Psoas muscle (tissue), 8 donors: Measurements from ENCODE around the gene IFT20. TPM values are rescaled to one million over a fixed set of nuclear protein-coding genes. Genes with fewer than 3 reads are reported as not detected.
"Not testable (repeated sequence)": the region's sequence is repeated elsewhere in the genome, so short reads cannot be mapped to it uniquely, and the experiment has no call there.

ENCODE experiments used
- ATAC-seq, 4 donors: fragments of 200-7000 bp; cut with Tn5 transposase; one replicate each; pipeline ENCODE4 v1.9.1; 2020; ENCODE audit warnings: moderate library complexity in 3 of 4, mild to moderate bottlenecking in 2 of 4
- DNase-seq, 2 donors: peaks; one replicate each; pipeline ENCODE4 v3.0.0-alpha.2; 2020
- H3K27ac ChIP-seq: fragments of 200-600 bp; one replicate; pipeline ENCODE4 v1.8.0; 2022
- H3K27me3 ChIP-seq, 3 donors: fragments of 200-600 bp in 1 of 3; one replicate each; pipeline versions ENCODE4 v1.6.1 to v1.8.0; 2013 to 2022; ENCODE audit warnings: low read length in 2 of 3, mild to moderate bottlenecking in 2 of 3, moderate library complexity in 1 of 3; ENCODE audit not compliant: insufficient read depth in 3 of 3
- H3K36me3 ChIP-seq, 2 donors: fragments of 200-600 bp in 1 of 2; one replicate each; pipeline versions ENCODE4 v1.6.1 to v1.8.0; 2013 to 2022; ENCODE audit warnings: low read depth in 1 of 2, mild to moderate bottlenecking in 1 of 2, moderate library complexity in 1 of 2; ENCODE audit not compliant: insufficient read depth in 1 of 2
- H3K4me1 ChIP-seq: fragments of 200-600 bp; one replicate; pipeline ENCODE4 v1.8.0; 2022
- H3K4me3 ChIP-seq: fragments of 200-600 bp; one replicate; pipeline ENCODE4 v1.8.0; 2022; ENCODE audit warnings: mild to moderate bottlenecking
- H3K9me3 ChIP-seq: fragments of 200-600 bp; one replicate; pipeline ENCODE4 v1.8.0; 2022
- CTCF ChIP-seq: fragments of 200-600 bp; IDR thresholded peaks from one replicate; pipeline ENCODE4 v1.8.0; 2022; ENCODE audit warnings: antibody characterized with exemption
- WGBS, 3 donors: extraction: QIAGEN DNeasy Blood & Tissue Kit; methylation state at CpG; one replicate each; pipeline versions ENCODE4 v1.1.6 to v1.1.7; 2013; 5-methylcytosine and 5-hydroxymethylcytosine counted together
- intact Hi-C, 2 donors: fragments of 100-400 bp; cut with DNase I; formaldehyde crosslinking; loops; one replicate each; pipeline versions ENCODE4 v1.11.0 to v1.14.2; 2022
- polyA plus RNA-seq, 3 donors: library from polyadenylated mRNA; stranded (reverse); fragments of 200-250 nt; gene quantifications; one replicate each; pipeline ENCODE4 v1.2.3, GENCODE V29; 2013
- total RNA-seq, 4 donors: library from RNA; stranded (reverse); fragmentation: NEBNext Ultra II Directional in 2 of 4; extraction: Animal tissue kit (Norgen Biotek cat#: 25700) in 2 of 4; gene quantifications; one replicate each; pipeline versions ENCODE4 v1.2.1 to v1.2.4, GENCODE V29; 2021 to 2023
- donor health status: healthy with polysubstance abuse.
- donor health status: DM: no; HTN: no; CAD: no; lungs with moderate emphysema.
- donor health status: Bipolar disorder and iron deficiency.
- donor health status: healthy.
- donor health status: DM: yes; HTN: yes; CAD: no.
- donor health status: DM: no; HTN: no; CAD: no.
- donor health status: DM: no; HTN: no; CAD: no.
- donor health status: DM: yes; HTN: yes; CAD: no.

The IFT20 gene
- total and polyA plus RNA-seq, 7 donors: 4.4 to 32.1 (median 6.3) TPM

DNA sequence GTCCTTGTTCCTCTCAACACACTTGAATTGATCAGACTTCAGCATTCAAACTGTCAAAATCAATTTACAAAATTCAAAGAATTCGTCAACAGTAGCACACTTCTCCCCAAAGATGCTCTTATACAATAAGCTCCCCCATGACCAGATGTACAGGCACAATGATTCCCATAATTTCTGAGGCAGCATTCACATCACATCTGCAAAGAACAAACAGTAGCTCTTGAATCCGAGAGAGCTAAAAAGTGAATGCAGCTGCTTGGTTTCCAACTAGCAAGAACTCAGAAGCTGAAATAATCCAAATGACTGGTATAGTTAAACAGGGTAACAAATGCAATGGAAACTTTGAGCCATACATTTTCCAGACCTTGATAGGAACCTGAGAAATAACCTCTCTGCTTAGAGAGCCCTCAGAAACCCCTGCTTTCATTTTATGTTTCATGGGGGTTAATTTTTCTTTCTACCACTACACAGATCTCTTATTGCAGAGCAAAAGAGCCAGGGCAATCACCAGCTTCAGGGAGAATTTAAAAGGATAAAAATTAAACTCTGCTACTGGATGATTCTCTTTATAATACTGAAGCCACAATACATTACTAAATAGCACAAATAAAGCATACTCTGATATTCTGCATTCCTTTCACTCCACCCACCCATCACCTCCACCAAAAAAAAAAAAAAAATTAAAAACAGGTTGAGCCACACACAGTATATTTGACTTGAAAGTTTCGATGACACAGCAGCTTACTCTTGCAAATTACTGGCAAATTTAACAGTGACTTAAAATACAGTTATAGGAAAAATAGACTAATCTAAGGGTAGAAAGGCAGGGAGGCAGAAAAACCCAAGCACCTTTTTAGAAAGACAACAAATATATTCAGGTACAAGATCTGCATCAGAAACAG, 39.3 kb downstream of the IFT20 start:
- intact Hi-C loops: no loop called here
- Histone ChIP-seq H3K27me3 (no peaks in the 10 kb centered on the region), H3K36me3 (no peaks in the 10 kb centered on the region), H3K27ac (no peak overlapping the region), H3K9me3 (no peaks in the 10 kb centered on the region), H3K4me3 (no peak overlapping the region), H3K4me1 (no peaks in the 10 kb centered on the region)
- ATAC-seq (no peak), DNase-seq (no peak)
- no peak for TF ChIP-seq CTCF
- 57 to 63% (median 59%) methylated on average over 3 of the region's 3 CpGs for WGBS, 3 donors

GRCh38 chr17:28293994-28294393, 41.3 kb downstream of the IFT20 start:
- H3K27me3 ChIP-seq: no peaks in the 10 kb centered on the region
- H3K4me3 ChIP-seq: no peak overlapping the region
- H3K4me1 ChIP-seq: no peaks in the 10 kb centered on the region
- no peak overlapping the region for H3K27ac ChIP-seq
- WGBS, 3 donors: 80 to 94% (median 93%) methylated on average over 6 of the region's 6 CpGs
- H3K9me3 ChIP-seq: no peaks in the 10 kb centered on the region
- no peak for TF ChIP-seq CTCF
- intact Hi-C loops: no loop called here
- ATAC-seq (no peak), DNase-seq (no peak)
- H3K36me3 ChIP-seq: no peaks in the 10 kb centered on the region

DNA sequence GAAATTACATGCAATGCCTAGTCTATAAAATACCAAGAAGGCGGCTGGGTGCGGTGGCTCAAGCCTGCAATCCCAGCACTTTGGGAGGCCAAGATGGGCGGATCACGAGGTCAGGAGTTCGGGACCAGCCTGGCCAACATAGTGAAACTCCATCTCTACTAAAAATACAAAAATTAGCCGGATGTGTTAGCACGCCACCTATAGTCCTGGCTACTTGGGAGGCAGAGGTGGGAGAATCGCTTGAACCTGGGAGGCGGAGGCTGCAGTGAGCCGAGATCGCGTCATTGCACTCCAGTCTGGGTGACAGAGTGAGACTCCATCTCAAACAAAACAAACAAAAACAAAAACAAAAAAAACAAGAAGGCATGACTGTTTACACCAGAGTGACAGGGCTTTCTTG, 42.4 kb downstream of the IFT20 start:
- H3K36me3 ChIP-seq, H3K27me3 ChIP-seq, ATAC-seq, H3K4me3 ChIP-seq, H3K4me1 ChIP-seq, intact Hi-C loops, H3K27ac ChIP-seq, H3K9me3 ChIP-seq, DNase-seq: not testable (repeated sequence)
- 73 to 76% (median 73%) methylated on average over 12 of the region's 12 CpGs for WGBS, 3 donors

GRCh38 chr17:28291780-28292330, 43.4 kb downstream of the IFT20 start:
- ATAC-seq (no peak), DNase-seq (no peak)
- H3K27ac ChIP-seq: no peak overlapping the region
- H3K4me3 ChIP-seq: no peak overlapping the region
- 74 to 97% (median 82%) methylated on average over 1 of the region's 1 CpG for WGBS, 3 donors
- TF ChIP-seq CTCF: no peak
- H3K27me3 ChIP-seq: no peaks in the 10 kb centered on the region
- no peaks in the 10 kb centered on the region for H3K36me3 ChIP-seq
- H3K9me3 ChIP-seq: no peaks in the 10 kb centered on the region
- intact Hi-C loops: no loop called here
- no peaks in the 10 kb centered on the region for H3K4me1 ChIP-seq

GRCh38 chr17:28290703-28291102, 44.6 kb downstream of the IFT20 start:
- H3K4me1 ChIP-seq: no peaks in the 10 kb centered on the region
- WGBS, 3 donors: 50 to 60% (median 51%) methylated on average over 2 of the region's 2 CpGs
- intact Hi-C loops: no loop called here
- ATAC-seq: no peak
- H3K27ac ChIP-seq: no peak overlapping the region
- no peak overlapping the region for H3K4me3 ChIP-seq
- no peaks in the 10 kb centered on the region for H3K27me3 ChIP-seq
- no peaks in the 10 kb centered on the region for H3K9me3 ChIP-seq
- no peak for DNase-seq
- no peaks in the 10 kb centered on the region for H3K36me3 ChIP-seq
- no peak for TF ChIP-seq CTCF
